ENCODE results near the gene ASPA. TPM values are rescaled to one million over a fixed set of nuclear protein-coding genes. Genes with fewer than 3 reads are reported as not detected.
"Not testable (repeated sequence)": the region's sequence is repeated elsewhere in the genome, so short reads cannot be mapped to it uniquely, and the experiment has no call there.

ASPA gene
- total RNA-seq (1 to 10 TPM in 4 of 5 donors, not detected in 1; 2.7 to 7.3 (median 4.7) TPM), polyA plus RNA-seq (1 to 10 TPM in 2 of 3 donors, under 1 TPM in 1; 0.53 to 3.1 (median 2.2) TPM)
- long read RNA-seq, donor 1, result 0 reads
- long read RNA-seq, donor 2, result 0 reads
- long read RNA-seq, donor 3, full-length matches to known transcripts, result 2 of 2 reads
- long read RNA-seq, donor 3, partial matches to known transcripts, result 0 of 2 reads
- long read RNA-seq, donor 3, other reads (novel, unspliced or antisense), result 0 of 2 reads
- long read RNA-seq, donor 4, result 0 reads
- long read RNA-seq, donor 5, result 0 reads
- long read RNA-seq, donor 6, full-length matches to known transcripts, result 2 of 2 reads
- long read RNA-seq, donor 6, partial matches to known transcripts, result 0 of 2 reads
- long read RNA-seq, donor 6, other reads (novel, unspliced or antisense), result 0 of 2 reads
- long read RNA-seq, donor 7, result 0 reads
- long read RNA-seq, donor 8, result 0 reads
- long read RNA-seq, donor 9, full-length matches to known transcripts, result 1 of 1 reads
- long read RNA-seq, donor 9, partial matches to known transcripts, result 0 of 1 reads
- long read RNA-seq, donor 9, other reads (novel, unspliced or antisense), result 0 of 1 reads
- long read RNA-seq, donor 10, result 0 reads

GRCh38 chr17:3475812-3476610, at the start of gene ASPA:
TSS of gene ASPA (plus strand) at chr17:3475997. CDS start at chr17:3476160, 163 bp downstream.
- H3K9me3 ChIP-seq, result no peaks in the 10 kb centered on the region
- intact Hi-C loops (cut with DNase I; ENCODE audit: low total_unique reads), result no loop called here
- H3K27ac ChIP-seq, result peak within 1 kb of the TSS; percentile 31 to 81 (median 72)
- no peaks in the 10 kb centered on the region for H3K36me3 ChIP-seq
- peaks cover 5 to 21% (median 14%) of the 10 kb centered on the region in 4 donors for H3K4me1 ChIP-seq
- no peak for TF ChIP-seq POLR2A (IDR thresholded peaks at IDR 0.05)
- no peak for TF ChIP-seq EP300 (IDR thresholded peaks at IDR 0.05)
- TF ChIP-seq, protein P1, sequence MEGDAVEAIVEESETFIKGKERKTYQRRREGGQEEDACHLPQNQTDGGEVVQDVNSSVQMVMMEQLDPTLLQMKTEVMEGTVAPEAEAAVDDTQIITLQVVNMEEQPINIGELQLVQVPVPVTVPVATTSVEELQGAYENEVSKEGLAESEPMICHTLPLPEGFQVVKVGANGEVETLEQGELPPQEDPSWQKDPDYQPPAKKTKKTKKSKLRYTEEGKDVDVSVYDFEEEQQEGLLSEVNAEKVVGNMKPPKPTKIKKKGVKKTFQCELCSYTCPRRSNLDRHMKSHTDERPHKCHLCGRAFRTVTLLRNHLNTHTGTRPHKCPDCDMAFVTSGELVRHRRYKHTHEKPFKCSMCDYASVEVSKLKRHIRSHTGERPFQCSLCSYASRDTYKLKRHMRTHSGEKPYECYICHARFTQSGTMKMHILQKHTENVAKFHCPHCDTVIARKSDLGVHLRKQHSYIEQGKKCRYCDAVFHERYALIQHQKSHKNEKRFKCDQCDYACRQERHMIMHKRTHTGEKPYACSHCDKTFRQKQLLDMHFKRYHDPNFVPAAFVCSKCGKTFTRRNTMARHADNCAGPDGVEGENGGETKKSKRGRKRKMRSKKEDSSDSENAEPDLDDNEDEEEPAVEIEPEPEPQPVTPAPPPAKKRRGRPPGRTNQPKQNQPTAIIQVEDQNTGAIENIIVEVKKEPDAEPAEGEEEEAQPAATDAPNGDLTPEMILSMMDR (IDR thresholded peaks at IDR 0.05), result no peak
- TF ChIP-seq POLR2AphosphoS5 (IDR thresholded peaks at IDR 0.05), result no peak
- peak within 1 kb of the TSS; percentile 31 to 43 (median 38) for H3K4me3 ChIP-seq
- WGBS, 5 donors, result 14 to 30% (median 19%) methylated on average over 7 of the region's 7 CpGs
- peak in 1 of 2 donors; percentile 43 for DNase-seq
- H3K27me3 ChIP-seq, result no peaks in the 10 kb centered on the region

GRCh38 chr17:3433215-3433614, 42.6 kb upstream of the ASPA start:
- H3K4me3 ChIP-seq; H3K36me3 ChIP-seq; H3K4me1 ChIP-seq; H3K9me3 ChIP-seq; H3K27ac ChIP-seq; intact Hi-C loops (cut with DNase I; ENCODE audit: low total_unique reads); H3K27me3 ChIP-seq: not testable (repeated sequence)
- 26 to 36% (median 32%) methylated on average over 7 of the region's 7 CpGs for WGBS, 5 donors
- peak in 1 of 2 donors; percentile 41 for DNase-seq

GRCh38 chr17:3433741-3434140, 42.1 kb upstream of the ASPA start, which contains the start of gene OR1E2:
TSS of gene OR1E2 (minus strand) at chr17:3433841. CDS start at chr17:3433841, 0 bp downstream.
- 64 to 74% (median 72%) methylated on average over 3 of the region's 3 CpGs for WGBS, 5 donors

DNA sequence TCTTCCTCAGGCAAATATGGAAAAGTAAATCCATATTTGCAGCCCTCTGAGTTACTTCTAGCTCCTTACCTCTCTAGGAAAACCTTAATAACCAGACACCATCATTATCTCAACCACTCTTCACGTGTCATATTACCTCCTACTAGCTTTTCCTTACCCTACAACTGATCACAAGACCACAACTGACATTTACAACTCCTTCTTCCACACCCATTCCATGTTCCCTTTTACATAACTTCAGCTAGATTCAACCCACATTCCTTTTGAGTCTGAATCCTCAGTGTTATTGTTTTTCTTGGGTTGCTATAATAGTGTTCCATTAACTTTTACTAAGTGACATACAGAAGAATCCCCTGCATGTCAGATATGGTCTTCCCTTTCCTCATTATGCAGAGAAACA, 37.4 kb upstream of the ASPA start:
- intact Hi-C loops (cut with DNase I; ENCODE audit: low total_unique reads), result no loop called here
- DNase-seq, result no peak
- Histone ChIP-seq H3K36me3 (no peaks in the 10 kb centered on the region), H3K4me3 (no peak overlapping the region), H3K27ac (no peak overlapping the region), H3K4me1 (no peaks in the 10 kb centered on the region), H3K27me3 (peaks cover 0 to 13% (median 0%) of the 10 kb centered on the region in 3 donors), H3K9me3 (no peaks in the 10 kb centered on the region)
- 38 to 56% (median 47%) methylated on average over 1 of the region's 1 CpG for WGBS, 5 donors
- TF ChIP-seq EP300 (IDR thresholded peaks at IDR 0.05) (no peak), POLR2A (IDR thresholded peaks at IDR 0.05) (no peak), POLR2AphosphoS5 (IDR thresholded peaks at IDR 0.05) (no peak)
- TF ChIP-seq, protein P1 (IDR thresholded peaks at IDR 0.05), result no peak

More at GRCh38 chr17:3433741-3434140, 42.1 kb upstream of the ASPA start, which contains the start of gene OR1E2:
- H3K9me3 ChIP-seq, result peaks cover 0 to 7% (median 0%) of the 10 kb centered on the region in 4 donors
- H3K36me3 ChIP-seq, result no peaks in the 10 kb centered on the region
- no peaks in the 10 kb centered on the region for H3K4me1 ChIP-seq
- intact Hi-C loops (cut with DNase I; ENCODE audit: low total_unique reads), result no loop called here
- no peak for DNase-seq
- TF ChIP-seq EP300 (IDR thresholded peaks at IDR 0.05), result no peak
- TF ChIP-seq POLR2A (IDR thresholded peaks at IDR 0.05), result no peak
- TF ChIP-seq, protein P1 (IDR thresholded peaks at IDR 0.05), result no peak
- TF ChIP-seq POLR2AphosphoS5 (IDR thresholded peaks at IDR 0.05), result no peak
- H3K27me3 ChIP-seq, result no peaks in the 10 kb centered on the region
- no peak within 1 kb of the TSS for H3K4me3 ChIP-seq
- H3K27ac ChIP-seq, result no peak within 1 kb of the TSS
